Activated gamma-delta T cell treated with Interleukin-2 at 50 U/mL for 16 hours (primary cell): ENCODE measurements around the gene CARTPT.

Experiments
- DNase-seq: peaks from one replicate; pipeline ENCODE4 v3.0.0-alpha.2; 2020

Gene CARTPT

GRCh38 chr5:71719063-71719964 is at the start of gene CARTPT:
CARTPT (plus strand) TSS chr5:71719275; CDS start chr5:71719294, 19 bp downstream.
- DNase-seq: no peak

- DNase-seq: no peak
These were observed 41.1 kb upstream of the CARTPT start for GRCh38 chr5:71677977-71678376.

- DNase-seq: no peak
These were observed 39.4 kb upstream of the CARTPT start for GRCh38 chr5:71679714-71680113.

- DNase-seq: no peak
These were observed 38.6 kb upstream of the CARTPT start for GRCh38 chr5:71680510-71680909.

- DNase-seq: no peak
These were observed 37.8 kb upstream of the CARTPT start for GRCh38 chr5:71681296-71681695.

GRCh38 chr5:71684309-71684708 is 34.8 kb upstream of the CARTPT start:
- DNase-seq: no peak

- DNase-seq: no peak
These were observed 25.1 kb upstream of the CARTPT start for GRCh38 chr5:71693828-71694427.

GRCh38 chr5:71695071-71695470 is 24.0 kb upstream of the CARTPT start:
- no peak for DNase-seq

GRCh38 chr5:71695595-71695994 is 23.5 kb upstream of the CARTPT start:
- no peak for DNase-seq

- DNase-seq: no peak
These were observed 21.1 kb upstream of the CARTPT start for GRCh38 chr5:71697967-71698366.

- DNase-seq: no peak
These were observed 19.8 kb upstream of the CARTPT start for GRCh38 chr5:71699233-71699632.

GRCh38 chr5:71699751-71700150 is 19.3 kb upstream of the CARTPT start:
- no peak for DNase-seq

GRCh38 chr5:71700803-71701202 is 18.3 kb upstream of the CARTPT start:
- DNase-seq: no peak

- no peak for DNase-seq
These were observed 17.7 kb upstream of the CARTPT start for GRCh38 chr5:71701407-71701806.

GRCh38 chr5:71703941-71704340 is 15.1 kb upstream of the CARTPT start:
- DNase-seq: no peak

- DNase-seq: no peak
These were observed 13.7 kb upstream of the CARTPT start for GRCh38 chr5:71705421-71705820.

- DNase-seq: no peak
These were observed 12.2 kb upstream of the CARTPT start for GRCh38 chr5:71706906-71707305.

- no peak for DNase-seq
These were observed 7.5 kb upstream of the CARTPT start for GRCh38 chr5:71711610-71712009.

- DNase-seq: no peak
These were observed 4.2 kb upstream of the CARTPT start for GRCh38 chr5:71714911-71715310.

- DNase-seq: no peak
These were observed 8.9 kb downstream of the CARTPT start for GRCh38 chr5:71727978-71728377.

GRCh38 chr5:71731015-71731414 is 11.9 kb downstream of the CARTPT start:
- no peak for DNase-seq

GRCh38 chr5:71732011-71732410 is 12.9 kb downstream of the CARTPT start:
- DNase-seq: no peak

- no peak for DNase-seq
These were observed 15.1 kb downstream of the CARTPT start for GRCh38 chr5:71734141-71734540.

GRCh38 chr5:71737931-71738539 is 19.0 kb downstream of the CARTPT start:
- no peak for DNase-seq
